NCI-H146 (cell line): ENCODE data around the gene RAC3.
A peak's percentile ranks its signal among the peaks of the same experiment; 100 is the strongest.

Experiments
- DNase-seq: peaks from one replicate; lab custom pipeline; 2025; lab: John Stamatoyannopoulos, UW

Gene RAC3

DNA sequence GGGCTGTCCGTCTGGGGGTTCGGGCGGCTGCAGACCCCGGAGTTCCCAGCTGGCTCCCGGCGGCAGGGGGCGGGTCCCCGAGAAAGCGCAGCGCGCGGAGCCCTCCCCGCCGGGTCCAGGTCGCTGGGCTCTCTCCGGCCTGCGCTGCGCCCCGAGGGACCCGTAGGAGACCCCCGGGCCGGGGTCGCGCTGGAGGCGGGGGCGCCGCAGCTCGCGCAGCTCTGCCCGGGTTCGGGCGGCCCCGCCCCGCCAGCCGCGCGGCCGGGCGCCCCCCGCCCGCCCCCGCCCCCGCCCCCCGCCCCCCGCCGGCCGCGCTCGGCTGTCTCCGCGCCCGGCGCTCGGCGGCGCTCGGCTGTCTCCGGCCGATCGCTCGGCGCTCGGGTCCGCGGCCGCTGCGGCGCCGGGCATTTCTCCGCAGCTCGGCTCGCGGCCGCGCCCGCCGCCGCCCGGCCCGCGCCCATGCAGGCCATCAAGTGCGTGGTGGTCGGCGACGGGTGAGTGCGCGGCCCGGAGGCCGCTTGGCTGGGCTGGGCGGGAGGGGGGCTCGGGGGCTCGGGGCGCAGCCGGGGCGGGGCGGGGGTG is at the start of gene RAC3:
Gene RAC3, plus strand, starts transcription at position 376 of the 582 bp plus-strand sequence. Its CDS starts 84 bp downstream, at position 460.
- DNase-seq, result peak; percentile 50

DNA sequence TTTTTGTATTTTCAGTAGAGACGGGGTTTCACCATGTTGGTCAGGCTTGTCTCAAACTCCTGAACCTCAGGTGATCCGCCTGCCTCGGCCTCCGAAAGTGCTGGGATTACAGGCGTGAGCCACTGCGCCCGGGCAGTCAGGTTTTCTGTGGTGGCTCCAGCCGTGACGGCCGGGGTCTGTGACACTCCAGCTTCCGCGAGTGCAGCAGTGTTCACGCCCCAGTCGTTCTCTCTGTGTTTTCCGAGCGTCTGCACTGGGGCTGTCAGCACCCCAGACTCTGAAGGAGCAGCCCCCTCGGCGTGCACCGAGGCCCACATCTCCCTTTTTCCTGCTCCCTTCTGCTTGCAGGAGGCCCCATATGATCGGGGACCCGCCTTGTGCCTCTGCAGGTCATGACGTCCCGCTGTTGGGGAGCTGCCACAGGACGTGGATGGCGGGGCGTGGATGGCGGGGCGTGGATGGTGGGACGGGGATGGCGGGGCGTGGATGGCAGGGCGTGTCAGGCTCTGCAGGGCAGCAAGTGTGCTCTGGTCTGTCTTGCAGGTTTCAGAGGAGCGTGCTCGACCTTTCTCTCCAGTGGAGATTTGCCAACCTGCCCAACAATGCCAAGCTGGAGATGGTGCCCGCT is 48.4 kb upstream of the RAC3 start:
- no peak for DNase-seq

DNA sequence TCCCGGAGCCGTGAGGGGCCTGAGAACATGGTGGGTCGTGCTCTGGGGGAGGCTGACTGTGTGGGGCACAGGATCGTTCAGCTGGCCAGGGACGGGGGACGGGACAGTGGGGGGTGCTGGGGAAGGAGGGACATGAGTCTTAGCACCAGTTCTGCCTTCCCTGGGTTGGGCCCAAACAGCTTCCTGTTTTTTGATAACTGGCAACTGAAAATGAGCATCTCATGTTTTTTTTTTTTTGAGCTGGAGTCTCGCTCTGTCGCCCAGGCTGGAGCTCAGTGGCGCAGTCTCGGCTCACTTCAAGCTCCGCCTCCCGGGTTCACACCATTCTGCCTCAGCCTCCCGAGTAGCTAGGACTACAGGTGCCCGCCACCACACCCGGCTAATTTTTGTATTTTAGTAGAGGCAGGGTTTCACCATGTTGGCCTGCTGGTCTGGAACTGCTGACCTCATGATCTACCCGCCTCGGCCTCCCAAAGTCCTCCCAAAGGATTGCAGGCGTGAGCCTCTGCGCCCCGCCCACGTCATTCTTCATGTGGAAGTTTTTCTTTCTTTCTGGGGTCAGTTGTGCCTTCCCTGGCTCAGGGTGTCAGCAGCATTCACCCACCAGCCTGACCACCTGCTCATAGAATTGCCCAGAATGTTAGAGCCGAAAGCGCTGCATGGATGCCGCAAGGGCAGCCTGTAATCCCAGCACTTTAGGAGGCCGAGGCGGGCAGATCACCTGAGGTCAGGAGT is 47.7 kb upstream of the RAC3 start:
- DNase-seq, result no peak

DNA sequence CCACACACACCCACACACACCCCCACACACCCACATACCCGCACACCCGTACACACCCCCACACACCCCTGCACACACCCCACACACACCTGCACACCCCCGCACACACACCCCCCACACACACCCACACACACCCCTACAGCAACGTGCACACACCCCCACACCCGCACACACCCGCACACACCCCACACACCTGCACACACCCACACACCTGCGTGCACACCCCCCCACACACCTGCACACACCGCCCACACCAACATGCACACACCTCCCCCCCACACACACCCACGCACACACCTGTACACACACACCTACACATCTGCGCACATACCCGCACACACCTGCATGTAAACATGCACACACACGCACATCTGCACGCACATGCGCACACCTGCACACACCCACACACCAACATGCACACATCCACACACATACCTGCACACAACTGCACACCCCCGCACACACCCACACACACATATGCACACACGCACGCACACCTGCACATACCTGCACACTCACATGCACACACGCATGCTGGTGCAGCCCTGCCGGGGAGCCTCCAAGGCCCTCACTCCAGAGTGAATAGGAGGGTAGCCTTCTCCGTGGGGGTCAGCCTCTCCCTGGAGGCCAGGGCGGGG is 46.6 kb upstream of the RAC3 start:
- DNase-seq, result no peak

DNA sequence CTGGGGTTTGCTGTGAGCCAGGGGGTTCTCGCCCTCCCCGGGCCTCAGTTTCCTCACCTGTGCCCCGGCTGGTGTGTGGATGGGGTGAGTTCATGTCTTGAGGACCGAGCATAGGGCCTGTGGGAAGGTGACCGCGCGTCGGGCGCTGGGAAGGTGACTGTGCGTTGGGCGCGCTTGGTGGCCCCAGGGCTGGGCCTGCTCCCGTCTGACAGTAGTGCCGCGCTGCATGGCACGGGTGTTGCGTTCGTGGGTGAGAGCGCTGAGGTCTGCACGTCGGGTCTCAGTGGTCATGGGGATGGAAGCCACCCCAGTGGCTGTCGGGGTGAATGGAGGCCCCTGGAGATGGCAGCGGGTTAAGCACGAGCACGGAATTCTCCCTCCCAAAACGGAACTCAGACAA is 44.9 kb upstream of the RAC3 start:
- no peak for DNase-seq

DNA sequence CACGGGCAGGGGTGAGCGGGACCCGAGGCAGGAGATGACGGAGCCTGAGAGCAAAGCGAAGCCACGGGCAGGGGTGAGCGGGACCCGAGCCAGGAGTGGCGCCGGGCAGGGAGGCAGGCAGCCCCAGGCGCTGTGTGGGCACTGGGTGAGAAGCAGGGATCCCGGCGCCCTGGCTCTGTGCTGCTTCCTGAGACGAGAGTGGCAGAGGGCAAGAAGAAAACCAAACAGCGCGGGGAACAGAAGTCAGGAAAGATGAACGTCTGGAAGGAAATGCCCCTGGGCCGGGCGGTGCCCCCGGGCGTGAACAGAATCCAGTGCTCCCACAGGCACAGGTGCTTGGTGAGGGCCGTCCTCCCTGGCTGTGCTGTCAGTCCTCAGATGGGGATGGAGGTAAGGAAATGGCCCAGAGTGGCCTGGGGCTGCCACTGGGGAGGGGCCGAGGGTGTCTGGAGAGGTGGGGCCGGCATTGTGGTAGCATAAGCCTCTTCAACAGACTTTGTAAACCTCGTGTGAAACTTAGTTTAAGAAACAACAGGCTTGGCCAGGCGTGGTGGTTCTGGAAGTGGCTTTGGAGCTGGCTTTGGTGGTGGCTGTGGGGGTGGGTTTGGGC is 44.2 kb upstream of the RAC3 start:
- no peak for DNase-seq

DNA sequence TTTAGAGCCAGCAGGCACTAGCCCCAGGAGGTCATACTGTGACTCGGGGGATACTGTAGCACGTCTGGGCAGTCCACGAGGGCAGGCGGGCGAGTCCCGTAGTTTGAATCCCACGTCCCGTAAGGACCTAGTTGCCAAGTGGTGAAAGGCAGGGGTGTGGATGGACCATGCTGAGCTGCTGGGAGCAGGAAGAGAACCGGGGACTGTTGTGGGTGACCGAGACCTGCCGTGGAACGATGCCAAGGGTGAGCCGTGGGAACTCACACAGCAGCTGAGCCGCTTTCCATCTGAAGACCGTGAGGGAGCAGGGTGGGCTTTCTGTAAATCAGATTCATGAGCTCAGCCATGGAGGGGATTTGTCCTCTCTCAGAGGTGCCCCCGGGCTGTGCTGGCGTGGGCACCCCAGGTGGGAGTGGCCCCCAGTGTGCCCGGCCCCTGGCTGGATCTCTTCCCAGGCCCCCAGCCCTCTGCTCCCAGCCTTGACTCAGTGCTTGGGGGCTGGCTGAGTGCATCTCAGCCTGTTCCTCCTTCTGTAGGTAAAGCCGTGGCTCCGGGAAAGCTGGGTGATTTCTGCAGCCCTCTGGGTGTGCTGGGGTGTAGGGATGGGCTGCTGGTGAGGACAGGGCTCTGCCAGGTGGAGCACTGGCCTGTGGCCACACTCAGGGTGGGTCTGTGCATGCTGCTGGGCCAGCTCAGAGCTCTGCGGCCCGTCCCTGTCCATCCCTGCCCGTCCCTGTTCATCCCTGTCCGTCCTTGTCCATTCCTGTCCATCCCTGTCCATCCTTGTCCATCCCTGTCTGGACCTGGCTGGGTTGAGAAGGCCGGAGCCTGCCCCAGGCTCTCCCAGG is 40.4 kb upstream of the RAC3 start:
- DNase-seq, result no peak

DNA sequence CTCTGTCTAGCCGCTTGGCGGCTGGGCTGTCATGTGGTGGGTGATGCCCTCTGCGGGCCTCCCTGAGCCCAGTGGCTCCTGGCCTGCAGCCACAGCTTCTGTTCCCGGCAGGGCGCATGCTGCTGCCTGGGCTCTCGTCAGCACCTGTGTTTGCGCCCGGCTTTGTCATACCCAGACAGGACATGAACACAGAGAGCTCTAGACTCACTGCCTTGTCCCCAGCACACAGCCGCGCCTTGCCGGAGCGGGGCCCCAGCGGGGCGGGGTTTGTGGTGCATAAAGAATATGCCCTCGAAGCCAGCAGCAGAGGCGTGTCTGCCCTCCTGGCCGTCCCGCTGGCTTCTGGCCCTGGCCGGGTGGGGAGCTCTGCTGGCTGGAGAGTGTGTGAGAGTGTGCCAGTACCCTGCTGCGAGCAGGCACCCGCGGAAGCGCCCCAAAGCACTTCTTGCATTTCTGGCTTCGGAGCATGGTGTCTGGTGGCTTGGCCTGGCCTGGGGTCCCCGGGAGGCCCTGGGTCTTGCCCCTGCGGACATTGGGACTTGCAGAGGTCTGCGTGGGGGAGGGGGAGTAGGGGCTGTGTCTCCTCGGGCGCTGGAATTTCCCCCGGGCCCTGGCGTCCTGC is 39.7 kb upstream of the RAC3 start:
- DNase-seq, result no peak

DNA sequence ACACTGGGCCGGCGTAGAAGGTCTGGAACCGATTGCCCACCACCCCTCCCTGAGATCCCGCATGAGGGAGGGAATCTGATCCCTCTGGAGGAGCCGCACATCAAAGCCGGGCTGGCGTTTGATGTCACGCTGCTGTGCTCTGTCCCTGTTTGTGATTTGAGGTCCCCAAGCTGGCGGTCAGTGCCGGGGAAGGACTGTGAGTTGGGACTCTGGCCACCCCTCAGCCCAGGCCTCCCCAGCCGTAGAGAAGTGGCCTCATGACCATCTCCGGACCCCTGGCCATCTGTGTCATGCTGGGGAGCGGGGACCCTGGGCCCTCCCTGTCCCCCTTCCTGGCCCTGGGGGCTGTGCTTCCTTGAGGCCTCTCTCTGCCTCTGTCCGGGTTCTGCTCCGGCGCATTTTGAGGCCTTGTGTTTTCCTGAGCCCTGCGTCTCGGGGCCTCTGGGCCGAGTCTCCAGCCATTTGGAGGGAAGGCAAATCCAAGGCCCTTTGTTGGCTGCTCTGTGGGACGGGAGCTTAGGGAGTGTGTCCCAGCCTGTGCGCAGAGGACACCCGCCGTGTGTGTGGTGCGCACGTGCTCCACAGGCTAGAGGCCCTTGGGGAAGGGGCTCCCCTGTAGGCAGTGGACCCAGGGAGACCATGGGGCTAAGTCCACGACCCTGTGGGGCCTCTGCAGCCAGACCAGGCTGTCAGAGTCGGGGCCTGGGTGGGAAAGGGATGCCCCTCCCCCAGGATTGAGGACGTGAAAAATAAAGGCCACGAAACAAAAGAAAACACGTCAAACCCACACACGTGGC is 39.0 kb upstream of the RAC3 start:
- DNase-seq, result no peak

DNA sequence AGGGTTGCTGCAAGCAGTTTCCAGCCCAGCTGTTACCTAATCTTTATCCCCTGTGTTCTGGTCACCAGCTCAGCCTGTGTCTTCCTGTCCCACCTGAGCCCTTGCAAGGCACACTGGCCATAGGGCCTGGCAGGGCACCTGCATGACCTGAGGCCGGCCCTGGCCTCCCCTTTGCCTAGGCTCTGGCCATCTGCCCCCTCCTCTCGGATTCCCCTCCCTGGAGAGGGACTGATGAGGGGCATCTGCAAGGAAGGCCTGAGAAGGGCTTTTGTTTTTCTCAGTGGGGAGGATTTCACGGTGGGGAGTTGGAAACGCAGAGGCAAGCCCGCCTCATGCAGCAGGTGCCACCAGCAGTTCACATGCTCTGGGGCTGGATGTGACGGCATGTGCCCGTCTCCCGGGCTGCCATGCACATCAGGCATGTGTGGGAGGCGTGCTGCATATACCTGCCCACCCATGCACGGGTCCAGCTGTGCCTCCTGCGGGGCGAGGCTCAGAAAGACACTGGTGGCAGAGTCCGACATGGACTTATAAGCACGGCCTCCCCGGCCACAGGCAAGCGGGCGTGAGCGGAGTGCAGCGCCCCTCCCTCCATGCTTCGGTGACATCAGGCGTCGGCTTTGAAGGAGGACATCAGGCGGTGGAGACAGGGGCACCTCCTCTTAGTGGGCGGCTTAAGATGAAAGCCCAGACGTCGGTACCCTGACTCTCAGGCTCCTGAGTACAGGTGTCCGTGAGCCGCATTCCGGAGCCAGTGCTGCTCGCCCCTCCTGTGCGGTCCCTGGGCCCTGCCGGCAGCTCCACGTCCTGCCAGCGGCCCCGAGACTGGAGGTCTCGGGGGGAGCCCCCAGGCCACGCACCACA is 37.5 kb upstream of the RAC3 start:
- DNase-seq, result peak; percentile 34

DNA sequence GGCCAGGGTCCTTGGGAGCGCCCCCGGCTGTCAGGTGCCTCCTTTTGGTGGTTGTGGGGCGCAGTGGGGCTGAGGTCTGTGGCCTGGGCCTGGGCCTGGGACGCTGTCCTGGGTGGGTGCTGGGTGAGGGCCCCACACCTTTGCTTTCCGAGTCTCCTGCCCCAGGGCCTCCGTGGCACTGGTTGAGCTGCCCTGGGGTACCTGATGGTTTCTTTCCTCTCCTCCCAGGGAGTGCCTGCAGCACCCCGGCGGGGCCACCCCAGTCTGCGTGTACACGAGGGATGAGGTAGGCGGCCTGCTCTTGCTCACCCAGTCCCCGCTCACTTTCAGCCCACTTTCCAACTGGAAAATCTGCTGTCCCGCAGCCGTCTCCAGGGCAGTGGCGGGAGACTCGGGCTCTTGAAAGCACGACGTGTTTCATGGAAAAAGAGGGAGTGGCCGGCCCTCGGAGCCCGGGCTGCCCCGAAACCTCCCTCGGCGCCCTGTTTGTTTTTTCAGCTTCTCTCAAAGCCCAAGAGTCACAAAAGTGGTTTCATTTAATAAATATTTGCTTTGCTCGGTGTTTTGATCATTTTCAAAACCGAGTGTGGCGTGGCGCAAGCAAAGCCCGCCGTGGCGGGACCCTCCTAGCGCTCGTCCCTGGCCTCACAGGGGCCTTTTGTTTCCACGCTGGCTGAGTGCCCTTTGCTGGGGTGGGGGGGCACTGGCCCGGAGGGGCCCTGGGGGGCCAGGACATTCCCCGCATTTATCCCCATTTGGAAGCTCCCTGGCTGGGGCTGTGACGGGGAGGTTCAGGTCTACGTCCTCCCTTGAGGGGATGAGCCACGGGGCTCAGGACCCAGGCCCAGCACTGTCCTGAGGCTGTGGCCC is 36.6 kb upstream of the RAC3 start:
- no peak for DNase-seq

DNA sequence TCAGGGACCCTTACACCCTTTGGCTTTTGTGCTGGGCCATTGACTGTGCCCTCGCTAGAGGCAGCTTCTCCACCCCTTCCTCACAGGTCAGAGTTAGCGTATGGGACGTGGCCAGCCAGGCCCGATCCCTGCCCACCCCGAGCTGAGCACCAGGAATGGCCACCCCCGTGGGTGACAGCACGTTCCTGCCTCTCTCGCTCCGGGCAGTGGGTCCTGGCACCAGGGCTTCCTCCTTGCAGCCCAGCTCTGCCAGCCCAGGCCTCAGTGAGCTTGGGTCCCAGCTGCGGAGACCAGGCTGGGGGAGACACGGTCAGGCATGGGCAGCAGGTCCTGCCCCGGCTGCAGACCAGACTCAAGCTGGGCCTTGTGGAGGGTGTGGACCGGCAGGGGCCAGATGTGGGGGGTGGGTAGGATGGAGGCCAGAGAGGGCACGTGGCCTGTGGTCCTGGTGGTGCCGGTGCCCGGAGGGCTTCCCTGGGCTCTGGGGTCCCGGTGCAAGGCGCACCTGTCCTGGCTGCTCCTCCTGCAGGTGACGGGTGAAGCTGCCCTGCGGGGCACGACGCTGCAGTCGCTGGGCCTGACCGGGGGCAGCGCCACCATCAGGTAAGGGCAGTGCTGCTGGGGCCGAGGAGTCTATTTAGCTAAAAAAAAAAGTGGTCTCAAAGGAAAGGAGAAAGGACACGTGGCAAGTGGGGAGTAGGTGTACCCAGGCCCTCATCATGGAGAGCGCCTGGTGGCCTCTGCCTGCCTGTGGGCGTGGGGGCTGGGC is 35.8 kb upstream of the RAC3 start:
- DNase-seq, result no peak

DNA sequence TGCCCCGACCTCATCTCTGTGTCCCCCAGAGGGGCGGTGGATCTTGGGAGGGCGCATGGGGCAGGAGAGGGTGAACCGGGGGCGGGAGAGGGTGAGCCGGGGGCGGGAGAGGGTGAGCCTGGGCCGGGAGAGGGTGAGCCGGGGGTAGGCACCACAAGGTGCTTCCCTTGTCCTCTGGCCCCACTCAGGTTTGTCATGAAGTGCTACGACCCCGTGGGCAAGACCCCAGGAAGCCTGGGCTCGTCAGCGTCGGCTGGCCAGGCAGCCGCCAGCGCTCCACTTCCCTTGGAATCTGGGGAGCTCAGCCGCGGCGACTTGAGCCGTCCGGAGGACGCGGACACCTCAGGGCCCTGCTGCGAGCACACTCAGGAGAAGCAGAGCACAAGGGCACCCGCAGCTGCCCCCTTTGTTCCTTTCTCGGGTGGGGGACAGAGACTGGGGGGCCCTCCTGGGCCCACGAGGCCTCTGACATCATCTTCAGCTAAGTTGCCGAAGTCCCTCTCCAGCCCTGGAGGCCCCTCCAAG is 35.2 kb upstream of the RAC3 start:
- DNase-seq, result no peak

DNA sequence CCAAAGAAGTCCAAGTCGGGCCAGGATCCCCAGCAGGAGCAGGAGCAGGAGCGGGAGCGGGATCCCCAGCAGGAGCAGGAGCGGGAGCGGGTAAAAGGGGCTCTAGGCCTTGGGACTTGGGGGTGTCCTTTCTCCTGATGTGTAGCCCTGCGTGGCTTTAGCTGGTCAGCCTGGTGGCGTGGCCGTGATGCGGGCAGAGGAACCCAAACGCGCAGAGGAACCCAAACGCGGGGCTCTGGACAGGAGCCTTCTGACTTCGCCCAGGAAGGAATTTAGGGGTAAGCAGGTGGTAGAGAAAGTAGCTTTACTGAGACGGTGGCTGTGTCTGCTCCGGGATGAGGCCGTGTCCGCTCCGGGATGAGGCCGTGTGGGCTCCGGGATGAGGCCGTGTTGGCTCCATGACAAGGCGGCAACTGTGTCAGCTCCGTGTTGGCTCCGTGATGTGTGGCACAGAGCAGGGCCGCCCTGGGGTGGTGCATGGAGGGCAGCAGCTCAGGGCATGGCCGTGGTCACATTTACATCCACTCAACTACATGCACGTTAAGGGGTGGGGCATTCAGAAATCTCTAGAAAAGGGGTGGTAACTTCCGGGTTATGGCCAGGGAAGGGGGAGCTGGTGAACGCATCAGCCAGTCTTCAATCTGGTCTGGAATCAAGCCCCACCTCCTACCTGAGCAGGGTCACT is 34.6 kb upstream of the RAC3 start:
- DNase-seq, result no peak

DNA sequence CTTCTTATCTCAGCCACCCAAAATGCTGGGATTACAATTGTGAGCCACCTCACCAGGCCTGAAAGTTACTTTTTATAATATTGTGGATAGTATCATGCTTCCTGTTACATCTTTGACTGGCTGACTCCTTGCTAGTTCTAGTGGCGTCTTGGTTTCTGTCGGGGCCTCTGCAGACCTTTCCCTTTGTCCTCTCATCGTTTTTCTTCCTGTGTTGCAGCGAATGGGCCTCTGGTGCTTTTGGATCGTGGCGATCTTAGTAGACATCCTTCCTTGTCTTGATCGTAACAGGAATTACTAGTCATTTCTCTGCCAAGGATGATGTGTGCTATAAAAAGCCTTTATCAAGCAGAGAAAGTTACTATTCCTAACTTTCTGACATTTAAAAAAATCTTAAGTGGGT is 33.3 kb upstream of the RAC3 start:
- DNase-seq, result no peak

DNA sequence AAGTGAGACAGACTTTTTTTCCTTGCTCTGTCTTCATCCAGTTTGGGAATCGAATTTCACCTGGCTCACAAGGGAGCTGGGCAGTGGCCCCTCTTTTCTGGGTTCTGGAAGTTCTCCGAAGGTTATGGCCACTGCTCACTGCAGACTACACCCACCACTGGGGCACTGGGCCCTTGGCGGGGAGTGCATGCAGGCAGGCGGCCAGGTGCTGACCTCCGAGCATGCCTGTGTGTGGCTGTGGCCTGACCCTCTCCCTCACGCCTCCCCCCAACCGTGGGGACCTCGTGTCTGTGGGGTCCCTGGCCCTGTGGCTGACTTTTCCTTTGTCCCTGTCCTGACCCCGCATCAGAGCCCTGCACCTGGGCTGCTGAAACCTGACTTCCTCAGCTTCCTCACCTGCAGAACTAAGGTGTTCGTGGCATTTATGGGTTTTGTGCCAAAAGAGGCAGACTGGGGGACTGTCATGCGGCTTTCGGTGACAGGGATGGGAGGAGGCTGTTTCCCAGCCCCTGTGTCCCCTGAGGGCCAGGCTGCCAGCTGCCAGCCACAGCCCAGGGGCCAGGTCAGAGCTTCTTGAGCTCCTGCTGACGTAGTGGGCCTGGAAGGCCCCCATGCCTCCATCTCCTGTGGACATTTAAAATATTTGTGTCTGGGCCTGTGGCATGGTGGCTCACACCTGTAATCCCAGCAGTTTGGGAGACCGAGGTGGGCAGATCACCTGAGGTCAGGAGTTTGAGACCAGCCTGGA is 32.6 kb upstream of the RAC3 start:
- DNase-seq, result no peak
